HFF-Myc (cell line): Measurements from ENCODE around the gene PPP2R1A.

ENCODE experiments used
- DNase-seq: peaks from one replicate; pipeline ENCODE4 v3.0.0-alpha.2; 2011; ENCODE audit warnings: low read depth; ENCODE audit errors: extremely low read depth
- H3K4me3 ChIP-seq: replicated peaks from 2 replicates; pipeline ENCODE4 v1.5.1; 2011; ENCODE audit warnings: low read depth, mild to moderate bottlenecking, control low read depth, low read length
- CTCF ChIP-seq: IDR thresholded peaks from 2 replicates; pipeline ENCODE4 v1.5.1; 2012; ENCODE audit warnings: mild to moderate bottlenecking, low read depth, low read length, control low read depth; ENCODE audit errors: missing control alignments

The PPP2R1A gene

DNA sequence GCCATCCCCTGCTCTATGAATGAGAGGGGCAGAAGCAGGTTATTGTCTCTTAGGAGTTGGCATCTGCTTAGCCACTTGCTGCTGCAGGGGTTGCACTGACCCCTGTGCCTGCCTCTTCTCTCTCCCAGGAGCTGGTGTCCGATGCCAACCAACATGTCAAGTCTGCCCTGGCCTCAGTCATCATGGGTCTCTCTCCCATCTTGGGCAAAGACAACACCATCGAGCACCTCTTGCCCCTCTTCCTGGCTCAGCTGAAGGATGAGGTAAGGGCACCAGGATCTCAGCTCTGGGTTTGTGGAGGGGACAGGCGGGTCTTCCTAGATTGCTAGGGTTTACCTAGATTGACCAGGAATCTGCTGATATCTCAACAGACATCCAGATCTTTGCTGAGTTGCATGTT is 26.5 kb downstream of the PPP2R1A start:
- H3K4me3 ChIP-seq: no peak overlapping the region
- no peak for TF ChIP-seq CTCF
- DNase-seq: no peak

DNA sequence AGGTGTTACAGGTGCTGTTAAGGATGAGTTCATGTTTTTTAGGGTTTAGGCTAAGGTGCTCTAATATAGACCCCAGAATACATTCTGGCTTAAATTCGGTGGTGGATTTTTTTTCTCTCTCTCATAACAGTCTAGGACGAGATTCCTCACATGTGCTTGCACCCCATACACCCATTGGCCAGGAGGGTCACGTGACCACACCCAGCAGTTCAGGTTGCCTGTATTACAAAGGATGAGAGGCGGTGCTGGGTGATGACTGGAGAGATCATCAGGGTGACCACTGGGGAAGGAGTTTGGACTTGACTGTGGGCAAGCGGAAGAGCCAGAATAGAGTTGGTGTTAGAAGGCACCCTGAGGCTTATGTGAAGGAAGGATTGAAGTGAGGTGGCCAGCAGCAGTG is 27.7 kb downstream of the PPP2R1A start:
- no peak for TF ChIP-seq CTCF
- DNase-seq: no peak
- H3K4me3 ChIP-seq: no peak overlapping the region

DNA sequence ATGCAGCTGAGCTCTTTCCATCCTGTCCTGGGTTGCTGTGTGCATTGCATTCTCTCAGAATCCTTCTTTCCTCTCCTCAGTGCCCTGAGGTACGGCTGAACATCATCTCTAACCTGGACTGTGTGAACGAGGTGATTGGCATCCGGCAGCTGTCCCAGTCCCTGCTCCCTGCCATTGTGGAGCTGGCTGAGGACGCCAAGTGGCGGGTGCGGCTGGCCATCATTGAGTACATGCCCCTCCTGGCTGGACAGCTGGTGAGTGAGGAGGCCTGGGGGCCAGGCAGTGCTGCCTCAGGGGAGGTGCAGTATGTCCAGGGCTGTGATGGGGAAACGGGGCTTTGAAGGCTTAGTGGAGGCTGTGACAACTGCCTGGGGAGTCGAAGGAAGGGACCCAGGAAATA is 29.8 kb downstream of the PPP2R1A start:
- no peak overlapping the region for H3K4me3 ChIP-seq
- no peak for DNase-seq
- TF ChIP-seq CTCF: no peak

- DNase-seq: no peak
- no peak overlapping the region for H3K4me3 ChIP-seq
- no peak for TF ChIP-seq CTCF
Observed at GRCh38 chr19:52221031-52221430, 31.2 kb downstream of the PPP2R1A start.

DNA sequence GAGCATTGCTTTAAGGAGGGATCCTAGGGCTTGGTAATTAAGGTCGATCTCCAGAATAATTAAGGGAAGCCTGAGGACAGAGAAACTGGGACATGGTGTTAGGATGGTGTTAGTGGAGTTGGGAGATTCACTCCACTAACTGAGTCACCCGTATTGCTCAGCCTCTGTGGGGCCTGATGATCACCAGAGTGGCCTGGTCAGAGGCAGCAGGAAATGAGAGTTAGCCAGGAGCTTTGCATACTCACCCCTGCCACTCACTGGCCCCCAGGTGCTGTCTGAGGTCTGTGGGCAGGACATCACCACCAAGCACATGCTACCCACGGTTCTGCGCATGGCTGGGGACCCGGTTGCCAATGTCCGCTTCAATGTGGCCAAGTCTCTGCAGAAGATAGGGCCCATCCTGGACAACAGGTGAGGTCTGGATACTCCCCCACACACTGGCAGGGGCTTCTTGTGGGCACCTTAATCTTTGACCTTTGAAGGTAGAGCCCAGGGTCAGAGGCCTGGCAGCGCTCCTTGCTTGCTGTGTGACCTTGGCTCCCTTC is 32.1 kb downstream of the PPP2R1A start:
- no peak overlapping the region for H3K4me3 ChIP-seq
- DNase-seq: no peak
- TF ChIP-seq CTCF: no peak

DNA sequence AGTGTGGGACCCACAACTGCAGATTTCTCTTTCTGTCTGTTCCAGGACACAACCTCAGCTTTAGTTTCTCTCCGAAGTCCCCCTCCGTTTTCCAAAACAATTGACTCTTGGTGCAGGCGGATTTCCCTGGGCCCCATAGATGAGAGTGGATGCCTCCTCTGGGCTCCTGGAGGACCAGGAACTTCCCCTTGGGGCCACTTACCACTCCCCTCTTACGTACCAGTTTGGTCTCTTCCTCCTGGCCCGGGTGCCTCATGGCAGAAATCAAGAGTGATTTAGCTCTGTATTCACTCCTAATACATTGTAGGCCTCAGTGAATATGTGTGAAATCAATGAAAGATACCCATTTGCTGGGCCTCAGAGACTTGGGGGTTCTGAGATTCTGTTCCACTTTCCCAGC is 34.4 kb downstream of the PPP2R1A start:
- TF ChIP-seq CTCF: no peak
- no peak overlapping the region for H3K4me3 ChIP-seq
- DNase-seq: no peak

DNA sequence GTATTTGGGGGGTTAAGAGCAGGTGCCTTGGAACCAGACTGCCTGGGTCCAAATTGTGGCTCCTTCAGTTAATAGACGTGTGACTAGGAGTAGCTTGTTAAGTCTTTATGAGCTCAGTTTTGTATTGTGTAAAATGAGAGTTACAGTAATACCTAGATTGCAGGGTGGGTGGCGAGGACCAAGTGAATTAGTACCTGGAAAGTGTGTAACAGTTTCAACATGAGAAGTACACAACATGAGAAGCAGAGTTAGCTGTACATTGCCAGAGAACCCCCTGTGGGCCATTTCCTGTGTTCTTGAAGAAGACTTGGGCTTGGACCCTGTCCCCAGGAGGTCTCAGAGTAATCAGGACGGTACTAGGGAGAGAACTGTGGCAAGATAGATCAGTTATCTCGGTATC is 36.8 kb downstream of the PPP2R1A start:
- DNase-seq: no peak
- TF ChIP-seq CTCF: no peak
- no peak overlapping the region for H3K4me3 ChIP-seq
